ENCODE measurements around the gene NR6A1. TPM values are rescaled to one million over a fixed set of nuclear protein-coding genes. Genes with fewer than 3 reads are reported as not detected.
A peak's percentile ranks its signal among the peaks of the same experiment; 100 is the strongest.

Gene NR6A1
- total RNA-seq, 1 experiment from 2014 or later: 164 TPM

- TF ChIP-seq ATF2 (CRISPR knock-in tag; IDR thresholded peaks at IDR 0.05; ENCODE audit: borderline replicate concordance, low read depth) (no peak), ZSCAN18 (CRISPR knock-in tag; IDR thresholded peaks at IDR 0.05) (no peak), ZNF232 (CRISPR knock-in tag; IDR thresholded peaks at IDR 0.05) (no peak), ZNF423 (CRISPR knock-in tag; IDR thresholded peaks at IDR 0.05) (no peak), CTCF (IDR thresholded peaks at IDR 0.05) (no peak), ARID4B (CRISPR knock-in tag; IDR thresholded peaks at IDR 0.05; ENCODE audit: borderline replicate concordance) (no peak)
These were observed 9.4 kb downstream of the NR6A1 start (continued) for GRCh38 chr9:124761710-124762109.

GRCh38 chr9:124761196-124761595 is 9.9 kb downstream of the NR6A1 start:
- ATAC-seq (peak; percentile 9; the same call in 1 of the 2 replicates), DNase-seq (ENCODE audit: low spot score) (no peak)
- CTCF ChIA-PET: interaction anchor here (0.7 to 2.0 kb wide), 7 partner anchors 9 to 281 kb away, joined by 3 to 11 read pairs (median 4); partner anchors contain the start of gene OLFML2A
- Mint-ChIP-seq H3K36me3 (no peaks in the 10 kb centered on the region), H3K27ac (peak overlapping the region; percentile 97), H3K27me3 (ENCODE audit: low read depth) (no peaks in the 10 kb centered on the region), H3K4me3 (peak overlapping the region; percentile 57), H3K4me1 (peaks cover 97% of the 10 kb centered on the region), H3K9me3 (no peaks in the 10 kb centered on the region)
- POLR2A ChIA-PET: interaction anchor here (0.7 to 1.2 kb wide), 3 partner anchors 10 to 90 kb away, joined by 3 read pairs; partner anchors contain the start of gene NR6A1
- TF ChIP-seq ZNF138 (CRISPR knock-in tag; conservative IDR thresholded peaks at IDR 0.05) (no peak), GABPB1 (CRISPR knock-in tag; IDR thresholded peaks at IDR 0.05) (no peak)

GRCh38 chr9:124760719-124761118 is 10.4 kb downstream of the NR6A1 start:
- Mint-ChIP-seq H3K27me3 (ENCODE audit: low read depth) (no peaks in the 10 kb centered on the region), H3K36me3 (no peaks in the 10 kb centered on the region), H3K4me1 (peaks cover 97% of the 10 kb centered on the region), H3K4me3 (peak overlapping the region; percentile 57), H3K9me3 (no peaks in the 10 kb centered on the region), H3K27ac (peak overlapping the region; percentile 97)
- POLR2A ChIA-PET: interaction anchor here (0.7 to 1.2 kb wide), 3 partner anchors 10 to 90 kb away, joined by 3 read pairs; partner anchors contain the start of gene NR6A1
- DNase-seq (ENCODE audit: low spot score) (peak; percentile 69), ATAC-seq (peak; percentile 81)
- no peak for TF ChIP-seq KAT7 (CRISPR knock-in tag; IDR thresholded peaks at IDR 0.05; ENCODE audit: borderline replicate concordance)
- TF ChIP-seq ZNF281 (CRISPR knock-in tag; IDR thresholded peaks at IDR 0.05): no peak
- TF ChIP-seq NFATC4 (CRISPR knock-in tag; IDR thresholded peaks at IDR 0.05): no peak
- TF ChIP-seq ZNF423 (CRISPR knock-in tag; IDR thresholded peaks at IDR 0.05): peak; percentile 74; the same call in 1 of the 2 replicates
- TF ChIP-seq SP1 (CRISPR knock-in tag; conservative IDR thresholded peaks at IDR 0.05): peak; percentile 48; the same call in 1 of the 2 replicates
- TF ChIP-seq ZNF317 (CRISPR knock-in tag; IDR thresholded peaks at IDR 0.05; ENCODE audit: borderline replicate concordance, low read depth): no peak
- no peak for TF ChIP-seq ESRRA (CRISPR knock-in tag; IDR thresholded peaks at IDR 0.05; ENCODE audit: borderline replicate concordance)
- no peak for TF ChIP-seq ZNF219 (CRISPR knock-in tag; IDR thresholded peaks at IDR 0.05; ENCODE audit: borderline replicate concordance)
- 0 out of 2 replicates have a peak, but pooled peaks have one; percentile 9 for TF ChIP-seq USF2 (CRISPR knock-in tag; IDR thresholded peaks at IDR 0.05)
- CTCF ChIA-PET: interaction anchor here (0.7 to 2.0 kb wide), 7 partner anchors 9 to 281 kb away, joined by 3 to 11 read pairs (median 4); partner anchors contain the start of gene OLFML2A

All from WTC11 (cell line).